Thyroid gland (tissue), 4 donors: Measurements from ENCODE around the gene POTEI.
"Not testable (repeated sequence)": the region's sequence is repeated elsewhere in the genome, so short reads cannot be mapped to it uniquely, and the experiment has no call there.

Experiments used
- CTCF ChIP-seq, 6 experiments: fragments of 200-600 bp in 3 of 6; fragments of 450-650 bp in 3 of 6; sonication (generic) in 3 of 6; IDR thresholded peaks; one replicate each; pipeline ENCODE4 v1.5.1; 2016 to 2019; ENCODE audit warnings: antibody characterized with exemption in 6 of 6, mild to moderate bottlenecking in 2 of 6, inconsistent platforms in 1 of 6, moderate library complexity in 1 of 6
- POLR2A ChIP-seq, 2 donors: fragments of 450-650 bp; IDR thresholded peaks; one replicate each; pipeline ENCODE4 v1.6.1; 2017; ENCODE audit warnings: antibody characterized with exemption in 2 of 2, mild to moderate bottlenecking in 2 of 2, moderate library complexity in 1 of 2

- TF ChIP-seq POLR2A, CTCF (IDR thresholded peaks at IDR 0.05): not testable (repeated sequence)
Observed at GRCh38 chr2:130544978-130545377, 35.9 kb upstream of the POTEI start.
